Subcutaneous adipose tissue (tissue), 4 donors: ENCODE results near the gene VENTX. TPM values are rescaled to one million over a fixed set of nuclear protein-coding genes. Genes with fewer than 3 reads are reported as not detected.

Experiments
- total RNA-seq, 4 donors: library from RNA; depleted of rRNA; stranded (reverse); fragments of >200 nt; gene quantifications; one replicate each; pipeline ENCODE4 v1.1.0, GENCODE V29; 2016
- TF ChIP-seq, protein P1 (sequence below): fragments of 450-650 bp; IDR thresholded peaks from one replicate; pipeline ENCODE4 v1.5.1; 2016; ENCODE audit warnings: low read depth, mild to moderate bottlenecking, control low read depth, antibody characterized with exemption, moderate library complexity

VENTX gene
- total RNA-seq, 4 donors from 2014 or later = 1.3 to 3.6 (median 2.9) TPM

DNA sequence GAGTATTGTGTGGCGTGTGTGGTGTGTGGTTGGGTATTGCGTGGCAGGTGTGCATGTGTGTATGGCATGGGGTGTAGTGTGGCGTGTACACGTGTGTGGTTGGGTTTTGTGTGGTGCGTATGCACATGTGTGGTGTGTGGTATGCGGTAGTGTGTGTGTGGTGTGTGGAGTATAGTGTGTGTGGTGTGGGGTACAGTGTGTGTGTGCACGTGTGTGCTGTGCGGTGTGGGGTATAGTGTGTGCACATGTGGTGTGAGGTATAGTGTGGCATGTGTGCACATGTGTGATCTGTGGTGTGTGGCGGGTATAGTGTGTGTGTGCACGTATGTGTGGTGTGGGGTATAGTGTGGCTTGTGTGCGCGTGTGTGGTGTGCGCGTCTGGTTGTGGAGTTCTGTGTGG is 28.5 kb upstream of the VENTX start:
- TF ChIP-seq, protein P1, sequence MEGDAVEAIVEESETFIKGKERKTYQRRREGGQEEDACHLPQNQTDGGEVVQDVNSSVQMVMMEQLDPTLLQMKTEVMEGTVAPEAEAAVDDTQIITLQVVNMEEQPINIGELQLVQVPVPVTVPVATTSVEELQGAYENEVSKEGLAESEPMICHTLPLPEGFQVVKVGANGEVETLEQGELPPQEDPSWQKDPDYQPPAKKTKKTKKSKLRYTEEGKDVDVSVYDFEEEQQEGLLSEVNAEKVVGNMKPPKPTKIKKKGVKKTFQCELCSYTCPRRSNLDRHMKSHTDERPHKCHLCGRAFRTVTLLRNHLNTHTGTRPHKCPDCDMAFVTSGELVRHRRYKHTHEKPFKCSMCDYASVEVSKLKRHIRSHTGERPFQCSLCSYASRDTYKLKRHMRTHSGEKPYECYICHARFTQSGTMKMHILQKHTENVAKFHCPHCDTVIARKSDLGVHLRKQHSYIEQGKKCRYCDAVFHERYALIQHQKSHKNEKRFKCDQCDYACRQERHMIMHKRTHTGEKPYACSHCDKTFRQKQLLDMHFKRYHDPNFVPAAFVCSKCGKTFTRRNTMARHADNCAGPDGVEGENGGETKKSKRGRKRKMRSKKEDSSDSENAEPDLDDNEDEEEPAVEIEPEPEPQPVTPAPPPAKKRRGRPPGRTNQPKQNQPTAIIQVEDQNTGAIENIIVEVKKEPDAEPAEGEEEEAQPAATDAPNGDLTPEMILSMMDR = no peak

DNA sequence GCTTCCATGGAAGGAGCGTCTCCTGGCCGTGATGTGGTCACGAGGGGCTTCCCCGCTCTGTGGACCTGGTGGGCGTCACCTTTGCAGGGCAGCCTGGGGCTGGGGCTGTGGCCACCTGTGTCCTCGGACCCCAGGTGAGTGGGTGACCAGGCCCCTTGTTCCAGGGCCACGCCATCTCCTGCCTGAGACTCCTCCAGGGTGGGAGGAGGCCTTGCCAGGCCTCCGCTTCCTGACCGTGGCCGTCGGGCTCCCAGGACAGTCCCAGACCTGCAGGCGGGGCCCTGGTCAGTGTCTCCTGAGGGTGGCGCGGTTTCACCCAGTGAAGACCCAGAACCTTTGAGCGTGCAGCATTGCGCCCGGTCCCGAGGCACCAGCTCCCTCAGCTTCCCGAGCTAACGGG is 28.0 kb upstream of the VENTX start:
- TF ChIP-seq, protein P1 = no peak

DNA sequence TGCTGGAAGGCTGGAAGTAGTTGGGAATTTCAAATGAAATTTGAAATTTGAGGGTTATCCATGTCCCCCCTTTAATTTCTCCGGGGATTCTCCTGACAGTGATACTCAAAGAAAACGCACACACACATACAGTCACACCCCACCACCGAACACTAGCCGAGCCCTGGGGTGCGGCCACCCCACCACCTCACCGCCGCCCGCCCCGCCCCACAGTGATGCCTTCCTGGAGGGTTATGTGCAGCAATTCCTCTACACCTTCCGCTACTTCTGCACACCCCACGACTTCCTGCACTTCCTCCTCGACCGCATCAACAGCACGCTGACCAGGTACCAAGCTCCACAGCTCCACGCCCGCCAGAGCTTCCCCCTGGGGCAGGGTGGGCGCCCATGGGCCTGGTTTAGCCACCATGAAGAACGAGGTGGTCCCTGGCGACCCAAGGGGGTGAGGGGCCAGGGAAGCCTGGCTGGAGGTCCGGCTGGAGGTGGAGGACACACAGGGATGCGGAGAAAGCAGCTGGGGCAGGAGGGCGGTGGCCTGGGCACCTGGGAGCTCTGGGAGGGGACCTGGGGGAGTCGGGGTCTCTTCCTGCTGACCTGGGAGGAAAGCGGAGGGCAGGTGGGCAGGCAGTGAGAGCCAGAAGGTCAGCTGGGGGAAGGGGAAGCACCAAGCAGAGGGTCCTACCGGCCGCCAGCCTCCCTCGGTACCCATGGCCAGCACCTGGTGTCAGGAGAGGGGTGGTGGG is 27.1 kb upstream of the VENTX start:
- TF ChIP-seq, protein P1 = no peak

DNA sequence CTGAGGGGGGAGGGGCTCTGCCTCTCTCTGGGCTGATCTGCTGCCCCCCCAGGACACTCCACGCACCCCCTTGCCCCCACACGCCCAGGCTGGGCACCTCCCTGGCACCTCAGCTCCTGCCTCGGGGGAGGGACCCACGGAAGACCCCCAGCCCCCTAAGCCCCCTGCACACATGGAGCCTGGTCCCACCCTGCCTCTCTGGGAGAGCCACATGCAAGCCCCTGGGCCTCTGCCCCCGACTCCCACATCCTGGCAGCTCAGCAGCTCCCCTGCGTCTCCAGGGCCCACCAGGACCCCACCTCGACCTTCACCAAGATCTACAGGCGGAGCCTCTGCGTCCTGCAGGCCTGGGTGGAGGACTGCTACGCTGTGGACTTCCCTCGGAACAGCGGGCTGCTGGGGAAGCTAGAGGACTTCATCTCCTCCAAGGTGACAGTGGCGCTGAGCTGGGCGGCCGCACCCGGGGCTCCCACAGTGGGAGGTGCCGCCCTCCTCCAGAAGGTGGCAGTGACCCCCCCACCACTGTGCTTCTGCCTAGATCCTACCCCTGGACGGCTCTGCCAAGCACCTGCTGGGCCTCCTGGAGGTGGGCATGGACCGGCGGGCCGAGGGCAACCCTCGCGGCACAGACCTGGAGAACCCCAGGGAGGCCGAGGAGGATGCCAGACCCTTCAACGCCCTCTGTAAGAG is 26.4 kb upstream of the VENTX start:
- TF ChIP-seq, protein P1 = no peak

DNA sequence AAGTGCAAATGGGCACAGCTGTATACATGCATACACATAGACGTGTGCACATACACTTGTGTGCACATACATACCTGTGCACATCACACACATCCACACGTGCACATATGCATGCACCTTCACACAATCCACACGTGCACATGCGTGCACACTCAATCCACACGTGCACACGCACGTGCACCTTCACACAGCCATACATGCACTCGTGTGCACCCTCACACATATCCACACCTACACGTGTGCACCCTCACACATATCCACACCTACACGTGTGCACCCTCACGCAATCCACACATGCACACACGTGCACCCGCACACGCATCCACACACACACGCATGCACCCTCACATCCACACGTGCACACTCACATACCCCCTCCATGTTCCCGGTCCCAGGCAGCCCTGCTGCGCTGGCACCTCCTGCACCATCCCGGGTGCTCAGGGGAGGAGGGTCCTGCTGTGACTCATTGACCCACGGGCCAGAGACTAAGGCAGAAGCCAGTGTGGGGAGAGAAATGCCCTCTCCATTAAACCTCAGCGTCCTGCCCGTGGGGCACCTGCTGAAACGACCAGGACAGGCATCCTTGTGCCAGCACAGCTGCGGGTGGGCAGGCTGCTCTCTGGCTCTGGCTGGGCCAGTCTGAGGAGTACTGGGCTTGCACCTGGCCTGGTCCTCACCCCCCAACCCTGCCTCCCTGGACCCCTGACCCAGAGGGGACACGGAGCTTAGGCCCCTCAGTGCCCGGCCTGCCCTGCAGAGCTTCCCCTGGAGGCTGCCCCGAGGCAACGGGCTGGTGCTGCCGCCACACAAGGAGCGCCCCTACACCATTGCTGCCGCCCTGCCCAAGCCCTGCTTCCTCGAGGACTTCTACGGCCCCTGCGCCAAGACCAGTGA is 25.4 kb upstream of the VENTX start:
- TF ChIP-seq, protein P1 = no peak

DNA sequence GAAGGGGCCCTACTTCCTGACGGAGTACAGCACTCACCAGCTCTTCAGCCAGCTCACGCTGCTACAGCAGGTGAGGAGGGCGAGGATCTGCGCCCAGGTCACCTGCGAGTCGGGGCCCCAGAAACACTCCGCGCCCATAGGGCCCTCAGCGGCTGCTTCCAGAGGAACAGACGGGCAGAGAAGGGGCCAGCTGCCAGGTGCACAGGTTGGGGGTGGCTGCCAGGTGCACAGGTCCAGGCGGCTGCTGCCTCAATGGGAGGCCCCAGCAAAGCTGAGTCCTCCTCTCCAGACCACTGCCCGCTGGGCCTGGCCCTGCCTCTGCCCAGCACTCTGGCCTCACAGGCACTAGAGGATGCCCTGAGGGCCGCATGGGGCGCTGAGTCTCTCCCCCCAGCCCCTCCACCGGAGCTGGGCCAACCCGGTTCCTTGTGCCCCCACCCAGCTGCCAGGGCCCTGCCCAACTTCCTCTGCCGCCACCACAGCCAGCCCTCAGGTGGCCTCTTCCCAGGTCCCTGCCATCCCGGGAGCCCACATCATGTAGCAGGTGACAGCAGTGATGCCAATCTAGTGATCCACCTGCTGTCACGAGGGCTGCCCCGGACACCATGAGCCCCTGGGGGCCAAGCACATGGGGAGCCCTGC is 24.7 kb upstream of the VENTX start:
- TF ChIP-seq, protein P1 = no peak
